IPS DF 6.9 (cell line): ENCODE measurements around the gene PIK3R6.

ENCODE experiments used
- DNase-seq: peaks from one replicate; pipeline ENCODE4 v3.0.0-alpha.2; 2013; ENCODE audit warnings: low read depth, low spot score
- H3K27ac ChIP-seq: one replicate; pipeline ENCODE4 v1.5.1; 2013; ENCODE audit warnings: low read length, control low read depth
- H3K27me3 ChIP-seq: 2 replicates; pipeline ENCODE4 v1.6.1; 2013; ENCODE audit warnings: mild to moderate bottlenecking, low read length; ENCODE audit not compliant: control insufficient read depth, insufficient read depth
- H3K36me3 ChIP-seq: 2 replicates; pipeline ENCODE4 v1.6.1; 2013; ENCODE audit warnings: low read length; ENCODE audit not compliant: control insufficient read depth, insufficient read depth
- H3K4me1 ChIP-seq: 2 replicates; pipeline ENCODE4 v1.6.1; 2013; ENCODE audit warnings: low read length; ENCODE audit not compliant: control insufficient read depth, insufficient read depth
- H3K4me3 ChIP-seq: 2 replicates; pipeline ENCODE4 v1.5.1; 2013; ENCODE audit warnings: mild to moderate bottlenecking, low read length
- H3K9me3 ChIP-seq: 2 replicates; pipeline ENCODE4 v1.6.1; 2013; ENCODE audit warnings: low read length, inconsistent platforms; ENCODE audit not compliant: control insufficient read depth, insufficient read depth
- WGBS: extraction: QIAGEN DNeasy Blood & Tissue Kit; methylation state at CpG from one replicate; pipeline ENCODE4 v1.1.7; 2013; ENCODE audit warnings: mixed read lengths, missing lambda C conversion rate; ENCODE audit not compliant: insufficient read length, insufficient coverage; 5-methylcytosine and 5-hydroxymethylcytosine counted together

The PIK3R6 gene

GRCh38 chr17:8904686-8905085 is 37.2 kb upstream of the PIK3R6 start:
- no peak for DNase-seq
- WGBS: no CpG with 5 or more reads among the region's 5 CpGs
- Histone ChIP-seq H3K9me3 (no peaks in the 10 kb centered on the region), H3K27me3 (no peaks in the 10 kb centered on the region), H3K27ac (no peak overlapping the region), H3K36me3 (no peaks in the 10 kb centered on the region), H3K4me1 (peaks cover 5% of the 10 kb centered on the region), H3K4me3 (no peak overlapping the region)

GRCh38 chr17:8904201-8904600 is 36.7 kb upstream of the PIK3R6 start:
- H3K4me1 ChIP-seq: peaks cover 5% of the 10 kb centered on the region
- no peaks in the 10 kb centered on the region for H3K27me3 ChIP-seq
- no peaks in the 10 kb centered on the region for H3K36me3 ChIP-seq
- DNase-seq: no peak
- H3K4me3 ChIP-seq: no peak overlapping the region
- no peaks in the 10 kb centered on the region for H3K9me3 ChIP-seq
- no peak overlapping the region for H3K27ac ChIP-seq
- no CpG with 5 or more reads among the region's 2 CpGs for WGBS

- Histone ChIP-seq H3K36me3 (no peaks in the 10 kb centered on the region), H3K4me3 (no peak overlapping the region), H3K27ac (no peak overlapping the region), H3K4me1 (peaks cover 5% of the 10 kb centered on the region), H3K27me3 (0 out of 2 replicates have a peak, but pooled peaks cover 2% of the 10 kb centered on the region), H3K9me3 (no peaks in the 10 kb centered on the region)
- DNase-seq: no peak
- no CpG with 5 or more reads among the region's 15 CpGs for WGBS
These were observed 33.4 kb upstream of the PIK3R6 start for GRCh38 chr17:8900626-8901585.

- no peak overlapping the region for H3K4me3 ChIP-seq
- H3K27me3 ChIP-seq: 0 out of 2 replicates have a peak, but pooled peaks cover 2% of the 10 kb centered on the region
- no peaks in the 10 kb centered on the region for H3K36me3 ChIP-seq
- H3K27ac ChIP-seq: no peak overlapping the region
- no CpG with 5 or more reads among the region's 6 CpGs for WGBS
- DNase-seq: no peak
- peaks cover 5% of the 10 kb centered on the region for H3K4me1 ChIP-seq
- H3K9me3 ChIP-seq: no peaks in the 10 kb centered on the region
These were observed 32.7 kb upstream of the PIK3R6 start for GRCh38 chr17:8900207-8900606.

GRCh38 chr17:8898636-8899035 is 31.2 kb upstream of the PIK3R6 start:
- no peak for DNase-seq
- Histone ChIP-seq H3K9me3 (no peaks in the 10 kb centered on the region), H3K27ac (no peak overlapping the region), H3K4me3 (no peak overlapping the region), H3K36me3 (no peaks in the 10 kb centered on the region), H3K27me3 (0 out of 2 replicates have a peak, but pooled peaks cover 2% of the 10 kb centered on the region), H3K4me1 (peaks cover 10% of the 10 kb centered on the region)
- no CpG with 5 or more reads among the region's 6 CpGs for WGBS

- 0 out of 2 replicates have a peak, but pooled peaks cover 2% of the 10 kb centered on the region for H3K27me3 ChIP-seq
- no CpG with 5 or more reads among the region's 2 CpGs for WGBS
- H3K9me3 ChIP-seq: no peaks in the 10 kb centered on the region
- no peak overlapping the region for H3K4me3 ChIP-seq
- no peak overlapping the region for H3K27ac ChIP-seq
- DNase-seq: no peak
- peaks cover 12% of the 10 kb centered on the region for H3K4me1 ChIP-seq
- H3K36me3 ChIP-seq: no peaks in the 10 kb centered on the region
These were observed 30.7 kb upstream of the PIK3R6 start for GRCh38 chr17:8898126-8898525.

- DNase-seq: no peak
- Histone ChIP-seq H3K9me3 (no peaks in the 10 kb centered on the region), H3K27ac (no peak overlapping the region), H3K36me3 (no peaks in the 10 kb centered on the region), H3K4me3 (no peak overlapping the region), H3K27me3 (0 out of 2 replicates have a peak, but pooled peaks cover 2% of the 10 kb centered on the region), H3K4me1 (peaks cover 12% of the 10 kb centered on the region)
- no CpG with 5 or more reads among the region's 12 CpGs for WGBS
These were observed 29.5 kb upstream of the PIK3R6 start for GRCh38 chr17:8896641-8897635.

GRCh38 chr17:8896087-8896486 is 28.6 kb upstream of the PIK3R6 start:
- Histone ChIP-seq H3K9me3 (no peaks in the 10 kb centered on the region), H3K36me3 (no peaks in the 10 kb centered on the region), H3K4me3 (no peak overlapping the region), H3K27ac (no peak overlapping the region), H3K27me3 (0 out of 2 replicates have a peak, but pooled peaks cover 2% of the 10 kb centered on the region), H3K4me1 (peaks cover 10% of the 10 kb centered on the region)
- DNase-seq: no peak
- no CpG with 5 or more reads among the region's 3 CpGs for WGBS

- H3K4me3 ChIP-seq: peak overlapping the region; percentile 3; the same call in 1 of the 2 replicates
- no CpG with 5 or more reads among the region's 24 CpGs for WGBS
- DNase-seq: peak; percentile 52
- H3K27me3 ChIP-seq: 0 out of 2 replicates have a peak, but pooled peaks cover 2% of the 10 kb centered on the region
- peaks cover 6% of the 10 kb centered on the region; the same call in 1 of the 2 replicates for H3K4me1 ChIP-seq
- no peaks in the 10 kb centered on the region for H3K9me3 ChIP-seq
- H3K27ac ChIP-seq: no peak overlapping the region
- no peaks in the 10 kb centered on the region for H3K36me3 ChIP-seq
These were observed 27.5 kb upstream of the PIK3R6 start for GRCh38 chr17:8894673-8895578.
